Measurements from ENCODE around the gene FDXR.

GRCh38 chr17:74868908-74869255 is 3.9 kb downstream of the FDXR start:
- TF ChIP-seq CTCF (IDR thresholded peaks at IDR 0.05; ENCODE audit: poor library complexity, severe bottlenecking) (no peak), POLR2AphosphoS5 (IDR thresholded peaks at IDR 0.05) (no peak), RAD21 (conservative IDR thresholded peaks at IDR 0.05) (no peak), EZH2 (IDR thresholded peaks at IDR 0.05; ENCODE audit: borderline replicate concordance, insufficient read depth, low read length, poor library complexity, severe bottlenecking) (no peak)

Data from neural cell (in vitro differentiated cells).